ENCODE results near the gene TDRD3. TPM values are rescaled to one million over a fixed set of nuclear protein-coding genes. Genes with fewer than 3 reads are reported as not detected.

Gene TDRD3
- polyA plus RNA-seq, 1 experiment, result 10.8 TPM

DNA sequence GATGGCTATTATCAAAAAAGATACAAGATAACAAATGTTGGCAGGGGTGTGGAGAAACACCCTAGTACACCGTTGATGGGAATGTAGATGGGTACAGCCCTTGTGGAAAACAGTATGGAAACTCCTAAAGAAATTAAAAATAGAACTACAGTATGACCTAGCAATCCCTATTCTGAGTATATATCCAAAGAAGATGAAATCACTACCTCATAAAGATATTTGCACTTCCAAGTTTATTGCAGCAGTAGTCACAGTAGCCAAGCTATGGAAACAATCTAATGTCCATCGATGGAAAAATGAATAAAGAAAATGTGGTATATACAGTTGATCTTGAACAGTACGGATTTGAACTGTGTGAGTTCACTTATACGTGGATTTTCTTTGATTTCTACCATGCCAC is 28.3 kb downstream of the TDRD3 start:
- DNase-seq (ENCODE audit: low read depth, low spot score), result no peak
- H3K27me3 ChIP-seq (ENCODE audit: control insufficient read depth, insufficient read depth, low read length), result no peaks in the 10 kb centered on the region
- ChIA-PET POLR2A (no interaction called here), CTCF (no interaction called here)
- H3K27ac ChIP-seq (ENCODE audit: low read depth, low read length), result no peak overlapping the region
- H3K9me3 ChIP-seq (ENCODE audit: control insufficient read depth, insufficient read depth, low read length), result no peaks in the 10 kb centered on the region
- TF ChIP-seq, protein P1, sequence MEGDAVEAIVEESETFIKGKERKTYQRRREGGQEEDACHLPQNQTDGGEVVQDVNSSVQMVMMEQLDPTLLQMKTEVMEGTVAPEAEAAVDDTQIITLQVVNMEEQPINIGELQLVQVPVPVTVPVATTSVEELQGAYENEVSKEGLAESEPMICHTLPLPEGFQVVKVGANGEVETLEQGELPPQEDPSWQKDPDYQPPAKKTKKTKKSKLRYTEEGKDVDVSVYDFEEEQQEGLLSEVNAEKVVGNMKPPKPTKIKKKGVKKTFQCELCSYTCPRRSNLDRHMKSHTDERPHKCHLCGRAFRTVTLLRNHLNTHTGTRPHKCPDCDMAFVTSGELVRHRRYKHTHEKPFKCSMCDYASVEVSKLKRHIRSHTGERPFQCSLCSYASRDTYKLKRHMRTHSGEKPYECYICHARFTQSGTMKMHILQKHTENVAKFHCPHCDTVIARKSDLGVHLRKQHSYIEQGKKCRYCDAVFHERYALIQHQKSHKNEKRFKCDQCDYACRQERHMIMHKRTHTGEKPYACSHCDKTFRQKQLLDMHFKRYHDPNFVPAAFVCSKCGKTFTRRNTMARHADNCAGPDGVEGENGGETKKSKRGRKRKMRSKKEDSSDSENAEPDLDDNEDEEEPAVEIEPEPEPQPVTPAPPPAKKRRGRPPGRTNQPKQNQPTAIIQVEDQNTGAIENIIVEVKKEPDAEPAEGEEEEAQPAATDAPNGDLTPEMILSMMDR (IDR thresholded peaks at IDR 0.05; ENCODE audit: low read depth, low read length), result no peak
- H3K4me3 ChIP-seq (ENCODE audit: low read depth, low read length), result no peak overlapping the region

DNA sequence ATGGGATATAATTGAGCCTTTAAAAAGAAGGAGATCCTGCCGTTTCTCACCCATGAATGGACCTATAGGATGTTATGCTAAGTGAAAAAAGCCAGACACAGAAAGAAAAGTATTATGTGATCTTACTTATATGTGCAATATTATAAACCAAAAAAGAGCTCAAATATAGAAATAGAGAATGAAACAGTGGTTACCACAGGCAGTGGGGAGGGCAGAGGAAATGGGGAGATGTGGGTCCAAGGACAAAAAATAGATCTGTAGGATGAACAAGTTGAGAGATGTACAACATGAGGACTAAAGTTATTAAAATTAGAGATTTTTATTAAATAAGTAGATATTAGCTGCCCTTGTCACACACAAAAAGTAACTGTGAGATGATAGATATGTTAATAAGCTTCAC is 29.1 kb downstream of the TDRD3 start:
- Histone ChIP-seq H3K27ac (ENCODE audit: low read depth, low read length) (no peak overlapping the region), H3K9me3 (ENCODE audit: control insufficient read depth, insufficient read depth, low read length) (no peaks in the 10 kb centered on the region), H3K4me3 (ENCODE audit: low read depth, low read length) (no peak overlapping the region), H3K27me3 (ENCODE audit: control insufficient read depth, insufficient read depth, low read length) (no peaks in the 10 kb centered on the region)
- TF ChIP-seq, protein P1 (IDR thresholded peaks at IDR 0.05; ENCODE audit: low read depth, low read length), result no peak
- POLR2A ChIA-PET, result no interaction called here
- CTCF ChIA-PET, result interaction anchor here (0.6 to 1.4 kb wide), 3 partner anchors 15 to 76 kb away, joined by 3 to 5 read pairs (median 3); partner anchors contain the start of gene TDRD3
- DNase-seq (ENCODE audit: low read depth, low spot score), result no peak

DNA sequence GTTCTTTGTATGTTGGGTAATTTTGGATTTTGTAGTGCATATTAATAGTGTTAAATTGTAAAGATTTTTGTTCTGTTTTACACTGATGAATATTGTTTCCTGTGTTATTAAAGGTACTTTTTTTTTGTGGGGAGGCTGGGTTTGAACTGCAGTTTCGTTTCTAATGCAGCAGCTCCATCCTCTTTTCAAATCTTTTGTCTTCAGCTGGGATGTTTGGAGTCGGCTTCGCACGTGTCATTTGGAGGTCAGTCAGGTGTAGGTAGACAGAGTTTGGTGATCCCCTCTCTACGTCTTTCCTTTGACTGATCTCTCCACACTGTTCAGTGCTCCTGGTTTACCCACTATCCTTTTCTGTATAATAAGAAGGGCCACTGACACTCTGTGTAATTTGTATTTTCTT is 30.3 kb downstream of the TDRD3 start:
- POLR2A ChIA-PET, result no interaction called here
- Histone ChIP-seq H3K4me3 (ENCODE audit: low read depth, low read length) (no peak overlapping the region), H3K27me3 (ENCODE audit: control insufficient read depth, insufficient read depth, low read length) (no peaks in the 10 kb centered on the region), H3K27ac (ENCODE audit: low read depth, low read length) (no peak overlapping the region), H3K9me3 (ENCODE audit: control insufficient read depth, insufficient read depth, low read length) (no peaks in the 10 kb centered on the region)
- TF ChIP-seq, protein P1 (IDR thresholded peaks at IDR 0.05; ENCODE audit: low read depth, low read length), result no peak
- CTCF ChIA-PET, result interaction anchor here (0.6 to 1.3 kb wide), 2 partner anchors 31 to 656 kb away, joined by 4 to 5 read pairs; partner anchors contain the start of gene TDRD3
- DNase-seq (ENCODE audit: low read depth, low spot score), result no peak

DNA sequence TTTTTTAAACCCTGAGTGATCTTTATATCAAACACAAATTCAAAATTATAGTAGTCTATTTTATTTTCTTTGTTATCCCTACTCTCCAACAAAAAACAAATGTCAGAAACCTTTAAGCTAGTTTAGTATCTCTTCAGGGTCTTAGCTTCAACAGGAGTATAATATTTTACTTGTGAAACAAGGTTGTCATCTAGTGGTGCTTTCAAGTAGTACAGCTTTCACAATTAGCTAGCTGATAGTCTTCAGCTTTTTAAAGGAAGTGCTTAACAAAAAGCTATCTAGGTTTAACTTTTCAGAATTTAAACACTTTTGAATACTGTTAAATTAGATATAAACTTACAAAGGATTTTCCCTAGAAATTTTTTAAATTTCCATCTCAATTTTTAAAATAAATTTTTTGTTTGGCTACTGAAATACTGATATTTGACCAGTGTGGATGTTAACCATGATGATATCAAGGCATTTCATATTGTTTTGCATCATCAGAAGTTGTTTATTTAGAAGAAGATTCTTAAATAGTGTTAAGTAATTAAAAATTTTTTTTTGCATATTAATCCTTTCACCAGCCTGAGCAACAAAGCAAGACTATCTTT is 34.2 kb downstream of the TDRD3 start:
- Histone ChIP-seq H3K9me3 (ENCODE audit: control insufficient read depth, insufficient read depth, low read length) (no peaks in the 10 kb centered on the region), H3K27me3 (ENCODE audit: control insufficient read depth, insufficient read depth, low read length) (no peaks in the 10 kb centered on the region), H3K27ac (ENCODE audit: low read depth, low read length) (no peak overlapping the region), H3K4me3 (ENCODE audit: low read depth, low read length) (no peak overlapping the region)
- CTCF ChIA-PET, result interaction anchor here (0.6 to 2.4 kb wide), 26 partner anchors 9 to 752 kb away, joined by 3 to 21 read pairs (median 3); partner anchors contain the start of gene TDRD3
- TF ChIP-seq, protein P1 (IDR thresholded peaks at IDR 0.05; ENCODE audit: low read depth, low read length), result peak; percentile 96
- DNase-seq (ENCODE audit: low read depth, low spot score), result peak; percentile 21
- POLR2A ChIA-PET, result no interaction called here

DNA sequence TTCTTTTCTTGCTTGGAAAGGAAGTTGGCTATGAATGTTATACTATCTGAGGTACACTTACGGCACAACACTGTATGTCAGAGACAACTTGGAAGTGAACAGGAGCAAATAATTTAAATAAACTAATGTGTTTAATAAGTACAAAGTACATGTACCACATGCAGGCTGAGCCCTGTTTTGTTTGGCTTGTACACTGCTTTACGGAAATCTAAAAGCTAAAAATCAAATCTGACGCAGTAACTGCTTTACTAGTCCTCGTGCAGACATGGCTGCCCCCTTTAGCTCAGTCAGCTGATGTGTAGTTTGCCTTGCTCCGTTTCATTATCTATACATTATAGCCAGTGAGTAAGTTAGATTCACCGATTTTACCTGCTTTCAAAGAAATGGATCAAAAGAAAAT is 36.5 kb downstream of the TDRD3 start:
- TF ChIP-seq, protein P1 (IDR thresholded peaks at IDR 0.05; ENCODE audit: low read depth, low read length), result no peak
- Histone ChIP-seq H3K9me3 (ENCODE audit: control insufficient read depth, insufficient read depth, low read length) (no peaks in the 10 kb centered on the region), H3K27ac (ENCODE audit: low read depth, low read length) (no peak overlapping the region), H3K27me3 (ENCODE audit: control insufficient read depth, insufficient read depth, low read length) (no peaks in the 10 kb centered on the region), H3K4me3 (ENCODE audit: low read depth, low read length) (no peak overlapping the region)
- CTCF ChIA-PET, result interaction anchor here (0.7 to 1.0 kb wide), 3 partner anchors 37 to 1042 kb away, joined by 3 to 7 read pairs (median 4); partner anchors contain the start of gene TDRD3
- no peak for DNase-seq (ENCODE audit: low read depth, low spot score)
- POLR2A ChIA-PET, result no interaction called here
